Measurements from ENCODE around the gene PRKD1. TPM values are rescaled to one million over a fixed set of nuclear protein-coding genes. Genes with fewer than 3 reads are reported as not detected.
"Not testable (repeated sequence)": the region's sequence is repeated elsewhere in the genome, so short reads cannot be mapped to it uniquely, and the experiment has no call there.

PRKD1 gene
- total RNA-seq, 3 donors from 2014 or later (not counting 1 experiment from before 2014, with no cell fraction given): not detected

- Histone ChIP-seq H3K27me3 (ENCODE audit: control insufficient read depth, insufficient read depth, low read length) (no peaks in the 10 kb centered on the region), H3K27ac (ENCODE audit: low read length) (no peak overlapping the region), H3K9me3 (ENCODE audit: control insufficient read depth, insufficient read depth, low read length) (peaks cover 8% of the 10 kb centered on the region), H3K36me3 (ENCODE audit: control insufficient read depth, insufficient read depth, low read length) (no peaks in the 10 kb centered on the region), H3K4me1 (ENCODE audit: control insufficient read depth, insufficient read depth, low read length) (no peaks in the 10 kb centered on the region), H3K4me3 (ENCODE audit: low read length) (no peak overlapping the region)
- Mint-ChIP-seq H3K36me3 (no peaks in the 10 kb centered on the region), H3K27ac (no peak overlapping the region), H3K9me3 (peaks cover 7 to 15% of the 10 kb centered on the region in 2 donors), H3K27me3 (ENCODE audit: low read depth in 2 of 2) (no peaks in the 10 kb centered on the region), H3K4me1 (no peaks in the 10 kb centered on the region), H3K4me3 (no peak overlapping the region)
- TF ChIP-seq CTCF (IDR thresholded peaks at IDR 0.05): no peak
- intact Hi-C loops (cut with micrococcal nuclease): no loop called here
- ATAC-seq: no peak
- WGBS (ENCODE audit: insufficient coverage): 32% methylated on average over 3 of the region's 3 CpGs
- no peak for DNase-seq
Measured at GRCh38 chr14:29858299-29858698, 69.3 kb downstream of the PRKD1 start.

- Histone ChIP-seq H3K27ac (ENCODE audit: low read length) (no peak overlapping the region), H3K9me3 (ENCODE audit: control insufficient read depth, insufficient read depth, low read length) (peaks cover 8% of the 10 kb centered on the region), H3K4me1 (ENCODE audit: control insufficient read depth, insufficient read depth, low read length) (no peaks in the 10 kb centered on the region), H3K36me3 (ENCODE audit: control insufficient read depth, insufficient read depth, low read length) (no peaks in the 10 kb centered on the region), H3K27me3 (ENCODE audit: control insufficient read depth, insufficient read depth, low read length) (no peaks in the 10 kb centered on the region), H3K4me3 (ENCODE audit: low read length) (no peak overlapping the region)
- H3K9me3 Mint-ChIP-seq: peaks cover 7 to 13% of the 10 kb centered on the region in 2 donors
- H3K27me3 Mint-ChIP-seq (ENCODE audit: low read depth in 2 of 2): no peaks in the 10 kb centered on the region
- H3K4me3 Mint-ChIP-seq: no peak overlapping the region
- no peaks in the 10 kb centered on the region for H3K4me1 Mint-ChIP-seq
- DNase-seq (no peak), ATAC-seq (no peak)
- TF ChIP-seq CTCF (IDR thresholded peaks at IDR 0.05): no peak
- 68% methylated on average over 2 of the region's 3 CpGs for WGBS (ENCODE audit: insufficient coverage)
- no peak overlapping the region for H3K27ac Mint-ChIP-seq
- no peaks in the 10 kb centered on the region for H3K36me3 Mint-ChIP-seq
- intact Hi-C loops (cut with micrococcal nuclease): no loop called here
Measured at GRCh38 chr14:29857551-29857950, 70.1 kb downstream of the PRKD1 start.

- Histone ChIP-seq H3K9me3 (ENCODE audit: control insufficient read depth, insufficient read depth, low read length) (peaks cover 8% of the 10 kb centered on the region), H3K4me1 (ENCODE audit: control insufficient read depth, insufficient read depth, low read length) (no peaks in the 10 kb centered on the region), H3K4me3 (ENCODE audit: low read length) (no peak overlapping the region), H3K27me3 (ENCODE audit: control insufficient read depth, insufficient read depth, low read length) (no peaks in the 10 kb centered on the region), H3K36me3 (ENCODE audit: control insufficient read depth, insufficient read depth, low read length) (no peaks in the 10 kb centered on the region), H3K27ac (ENCODE audit: low read length) (no peak overlapping the region)
- peaks cover 11 to 16% of the 10 kb centered on the region in 2 donors for H3K9me3 Mint-ChIP-seq
- no peaks in the 10 kb centered on the region for H3K27me3 Mint-ChIP-seq (ENCODE audit: low read depth in 2 of 2)
- DNase-seq: no peak
- intact Hi-C loops (cut with micrococcal nuclease): no loop called here
- H3K4me1 Mint-ChIP-seq: no peaks in the 10 kb centered on the region
- TF ChIP-seq CTCF (IDR thresholded peaks at IDR 0.05): no peak
- H3K4me3 Mint-ChIP-seq: no peak overlapping the region
- H3K36me3 Mint-ChIP-seq: no peaks in the 10 kb centered on the region
- ATAC-seq: no peak
- H3K27ac Mint-ChIP-seq: no peak overlapping the region
- WGBS (ENCODE audit: insufficient coverage): 77% methylated on average over 4 of the region's 4 CpGs
Measured at GRCh38 chr14:29856516-29856915, 71.1 kb downstream of the PRKD1 start.

- DNase-seq; ATAC-seq; H3K4me3 ChIP-seq (ENCODE audit: low read length); H3K27ac Mint-ChIP-seq; intact Hi-C loops (cut with micrococcal nuclease); H3K4me1 Mint-ChIP-seq; H3K9me3 ChIP-seq (ENCODE audit: control insufficient read depth, insufficient read depth, low read length); H3K27me3 ChIP-seq (ENCODE audit: control insufficient read depth, insufficient read depth, low read length); H3K36me3 ChIP-seq (ENCODE audit: control insufficient read depth, insufficient read depth, low read length); H3K4me1 ChIP-seq (ENCODE audit: control insufficient read depth, insufficient read depth, low read length); H3K4me3 Mint-ChIP-seq; H3K27me3 Mint-ChIP-seq (ENCODE audit: low read depth in 2 of 2); H3K27ac ChIP-seq (ENCODE audit: low read length): not testable (repeated sequence)
- Mint-ChIP-seq H3K36me3 (peaks cover 13% of the 10 kb centered on the region), H3K9me3 (peaks cover 23 to 36% of the 10 kb centered on the region in 2 donors)
- WGBS (ENCODE audit: insufficient coverage): 85% methylated on average over 1 of the region's 2 CpGs
Measured at GRCh38 chr14:29853691-29854090, 74.0 kb downstream of the PRKD1 start.
